Measurements from ENCODE around the gene CDH4. TPM values are rescaled to one million over a fixed set of nuclear protein-coding genes. Genes with fewer than 3 reads are reported as not detected.

CDH4 gene
- total and polyA plus RNA-seq, 2 of the 8 experiments (the other 6 are each of a cell fraction or from before 2014, with no cell fraction given), result 4.3 to 7.9 TPM

DNA sequence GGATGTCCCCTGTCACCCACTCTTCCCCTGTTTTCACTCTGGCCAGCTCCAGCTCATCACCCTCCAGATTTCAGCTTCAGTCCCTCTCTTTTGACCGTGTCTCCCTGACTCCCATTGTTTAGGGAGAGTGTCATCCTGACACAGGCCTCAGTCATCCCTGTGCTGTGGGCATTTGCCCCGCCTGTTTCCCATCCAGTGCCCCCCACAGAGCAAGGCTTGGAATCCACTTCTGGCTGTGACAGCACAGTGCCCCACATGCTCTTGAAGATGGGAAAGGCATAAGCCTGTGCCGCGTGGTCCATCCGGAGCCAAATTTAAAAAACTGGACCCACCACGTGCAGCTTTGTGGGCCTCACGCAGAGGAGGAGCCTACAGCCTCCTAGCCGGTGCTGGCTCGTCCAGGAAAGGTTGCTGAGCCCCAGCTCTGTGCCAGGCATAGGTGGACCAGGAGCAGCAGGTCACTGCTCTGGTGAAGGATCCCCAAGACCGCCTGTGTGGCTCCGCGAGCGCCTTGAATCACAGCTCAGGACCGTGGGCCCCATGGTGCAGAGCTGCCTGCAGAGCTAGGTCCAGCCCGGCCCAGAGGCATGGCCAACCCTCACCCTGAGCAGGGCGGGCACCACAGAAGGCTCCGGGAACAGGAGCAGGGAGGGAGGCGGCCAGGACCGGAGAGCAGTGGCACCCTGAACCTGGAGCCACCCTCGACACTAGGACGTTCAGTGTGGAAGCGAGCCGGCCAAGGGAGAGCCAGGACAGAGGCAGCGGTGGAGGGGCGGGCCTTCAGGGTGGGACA lies 172.8 kb downstream of the CDH4 start:
- H2BK20ac ChIP-seq (ENCODE audit: low read length), result no peak overlapping the region
- H4K5ac ChIP-seq (ENCODE audit: insufficient read length, low read depth, low read length), result no peak overlapping the region
- H3K14ac ChIP-seq (ENCODE audit: insufficient read length), result no peak overlapping the region
- peak overlapping the region; percentile 98; the same call in 1 of the 2 replicates for H2BK15ac ChIP-seq (ENCODE audit: low read length)
- no peak overlapping the region for H3K4me3 ChIP-seq (ENCODE audit: extremely low read depth in 1 of 4, insufficient read depth in 2 of 4, low read depth in 3 of 4, low read length in 4 of 4)
- peak overlapping the region; percentile 96; the same call in 1 of the 2 replicates for H2AK5ac ChIP-seq (ENCODE audit: low read depth, low read length)
- WGBS, 2 experiments (ENCODE audit: extremely low coverage in 1 of 2, insufficient coverage in 1 of 2, insufficient read length in 1 of 2, insufficient replicate concordance in 2 of 2, low coverage in 1 of 2, low lambda C conversion rate in 2 of 2, missing lambda C conversion rate in 1 of 2), result 94% methylated on average over 21 of the region's 25 CpGs; no CpG with 5 or more reads in 1 of the 2 experiments
- H3K23ac ChIP-seq (ENCODE audit: insufficient read length), result no peak overlapping the region
- no peaks in the 10 kb centered on the region for H3K79me2 ChIP-seq (ENCODE audit: control insufficient read depth in 1 of 2, insufficient read depth in 2 of 2, low read length in 2 of 2)
- H2AFZ ChIP-seq (ENCODE audit: low read length), result no peak overlapping the region
- H3K9me3 ChIP-seq (ENCODE audit: insufficient read depth in 2 of 2, low read depth in 1 of 2, low read length in 1 of 2), result no peaks in the 10 kb centered on the region; a peak in 1 of 4 replicates
- peak overlapping the region; percentile 44 for H4K91ac ChIP-seq (replicated peaks; ENCODE audit: insufficient read length, low read length)
- peaks cover 0 to 4% (median 0%) of the 10 kb centered on the region in 4 experiments; a peak in 3 of 7 replicates for H3K27me3 ChIP-seq (replicated peaks in 1 of 4; ENCODE audit: control insufficient read depth in 3 of 4, extremely low read depth in 1 of 4, insufficient read depth in 3 of 4, low read length in 3 of 4)
- no peak for DNase-seq (ENCODE audit: low read depth in 1 of 2, low spot score in 2 of 2)
- H3K18ac ChIP-seq (ENCODE audit: extremely low read depth, low read length), result no peak overlapping the region
- peak overlapping the region; percentile 72; the same call in 1 of the 2 replicates for H2BK12ac ChIP-seq (ENCODE audit: low read depth, low read length)
- no peak overlapping the region for H2BK120ac ChIP-seq (replicated peaks; ENCODE audit: low read depth, low read length)
- H3K56ac ChIP-seq (replicated peaks; ENCODE audit: insufficient read length, low read depth, low read length), result no peak overlapping the region
- H4K8ac ChIP-seq (ENCODE audit: extremely low read depth, insufficient read depth, low read length), result no peak overlapping the region
- peak overlapping the region; percentile 11; the same call in 1 of the 2 replicates for H2BK5ac ChIP-seq (ENCODE audit: low read depth, low read length)
- no peak overlapping the region for H3K9ac ChIP-seq (replicated peaks in 1 of 4; ENCODE audit: extremely low read depth in 1 of 4, low read depth in 3 of 4, low read length in 3 of 4)
- ChIA-PET POLR2A (ENCODE audit: partially characterized antibody) (interaction anchor here (0.9 to 1.0 kb wide), 2 partner anchors 12 to 52 kb away, joined by 3 read pairs; no protein-coding TSS in a partner anchor), CTCF (ENCODE audit: partially characterized antibody) (no interaction called here)
- FAIRE-seq, result no peak
- H3K4ac ChIP-seq (replicated peaks; ENCODE audit: insufficient read length, low read depth, low read length), result no peak overlapping the region
- peaks cover 10% of the 10 kb centered on the region; the same call in 1 of the 2 replicates for H3K23me2 ChIP-seq (ENCODE audit: low read depth, low read length)
- no peaks in the 10 kb centered on the region for H3K36me3 ChIP-seq (ENCODE audit: control insufficient read depth in 2 of 4, insufficient read depth in 4 of 4, low read length in 3 of 4)
- peaks cover 0 to 9% (median 5%) of the 10 kb centered on the region in 4 experiments; a peak in 5 of 7 replicates for H3K4me1 ChIP-seq (replicated peaks in 1 of 4; ENCODE audit: control insufficient read depth in 3 of 4, insufficient read depth in 4 of 4, low read length in 3 of 4)
- peaks cover 0 to 5% of the 10 kb centered on the region in 2 experiments for H4K20me1 ChIP-seq (replicated peaks in 1 of 2; ENCODE audit: control insufficient read depth in 1 of 2, insufficient read depth in 2 of 2, low read length in 2 of 2)
- H3K79me1 ChIP-seq (ENCODE audit: low read depth, low read length), result no peaks in the 10 kb centered on the region; the same call in 1 of the 2 replicates
- H3K4me2 ChIP-seq (ENCODE audit: insufficient read depth in 1 of 2, low read depth in 2 of 2, low read length in 2 of 2), result no peak overlapping the region
- no peak overlapping the region for H3K27ac ChIP-seq (ENCODE audit: low read depth, low read length)
- TF ChIP-seq, protein P1, sequence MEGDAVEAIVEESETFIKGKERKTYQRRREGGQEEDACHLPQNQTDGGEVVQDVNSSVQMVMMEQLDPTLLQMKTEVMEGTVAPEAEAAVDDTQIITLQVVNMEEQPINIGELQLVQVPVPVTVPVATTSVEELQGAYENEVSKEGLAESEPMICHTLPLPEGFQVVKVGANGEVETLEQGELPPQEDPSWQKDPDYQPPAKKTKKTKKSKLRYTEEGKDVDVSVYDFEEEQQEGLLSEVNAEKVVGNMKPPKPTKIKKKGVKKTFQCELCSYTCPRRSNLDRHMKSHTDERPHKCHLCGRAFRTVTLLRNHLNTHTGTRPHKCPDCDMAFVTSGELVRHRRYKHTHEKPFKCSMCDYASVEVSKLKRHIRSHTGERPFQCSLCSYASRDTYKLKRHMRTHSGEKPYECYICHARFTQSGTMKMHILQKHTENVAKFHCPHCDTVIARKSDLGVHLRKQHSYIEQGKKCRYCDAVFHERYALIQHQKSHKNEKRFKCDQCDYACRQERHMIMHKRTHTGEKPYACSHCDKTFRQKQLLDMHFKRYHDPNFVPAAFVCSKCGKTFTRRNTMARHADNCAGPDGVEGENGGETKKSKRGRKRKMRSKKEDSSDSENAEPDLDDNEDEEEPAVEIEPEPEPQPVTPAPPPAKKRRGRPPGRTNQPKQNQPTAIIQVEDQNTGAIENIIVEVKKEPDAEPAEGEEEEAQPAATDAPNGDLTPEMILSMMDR (IDR thresholded peaks at IDR 0.05; ENCODE audit: control extremely low read depth in 1 of 3, insufficient read depth in 1 of 3, low read depth in 1 of 3, low read length in 3 of 3), result no peak
- TF ChIP-seq POLR2A (IDR thresholded peaks at IDR 0.05; ENCODE audit: control extremely low read depth in 1 of 2, low read depth in 2 of 2, low read length in 2 of 2) (no peak), SIN3A (conservative IDR thresholded peaks at IDR 0.05 in 1 of 2, IDR thresholded peaks at IDR 0.05 in 1 of 2; ENCODE audit: low read depth in 1 of 2, low read length in 2 of 2) (no peak), CHD1 (IDR thresholded peaks at IDR 0.05; ENCODE audit: low read depth, low read length) (no peak)

All from H1 (cell line).